Activated effector memory CD4-positive, alpha-beta T cell treated with Interleukin-2 at 50 U/mL for 16 hours (primary cell): Measurements from ENCODE around the gene SULT2A1.
"Not testable (repeated sequence)": the region's sequence is repeated elsewhere in the genome, so short reads cannot be mapped to it uniquely, and the experiment has no call there.

Source experiments
- DNase-seq: peaks from one replicate; pipeline ENCODE4 v3.0.0-alpha.2; 2020

SULT2A1 gene

DNA sequence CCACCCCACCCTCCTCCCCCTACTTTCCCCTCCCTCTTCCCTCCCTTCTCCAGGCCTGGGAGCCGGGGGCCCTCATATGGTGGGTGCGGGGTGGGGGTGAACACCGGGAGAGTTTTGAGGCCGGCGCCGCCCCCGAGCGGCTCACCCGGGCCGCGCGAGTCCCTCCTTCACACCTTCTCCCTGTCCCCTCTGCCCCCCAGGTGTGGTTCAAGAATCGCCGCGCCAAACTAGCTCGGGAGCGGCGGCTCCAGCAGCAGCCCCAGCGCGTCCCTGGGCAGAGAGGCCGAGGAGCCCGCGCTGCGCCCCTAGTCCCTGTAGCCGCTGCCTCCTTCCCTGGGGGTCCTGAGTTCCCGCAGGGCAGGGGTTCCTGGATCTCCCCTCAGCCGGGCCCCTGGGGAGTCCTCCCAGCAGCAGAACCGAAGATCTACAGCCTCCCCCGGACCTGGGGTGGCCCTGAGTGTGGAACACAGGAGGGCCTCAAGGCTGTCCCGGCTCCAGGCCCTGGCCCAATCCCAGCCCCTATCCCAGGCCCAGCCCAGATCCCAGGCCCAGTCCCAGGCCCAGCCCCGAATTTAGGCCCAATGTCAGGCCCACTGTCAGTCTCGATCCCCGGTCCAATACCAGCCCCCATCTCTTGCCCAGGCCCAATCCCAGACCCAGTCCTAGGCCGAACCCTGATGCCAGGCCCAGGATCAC lies 25.4 kb downstream of the SULT2A1 start:
- no peak for DNase-seq

DNA sequence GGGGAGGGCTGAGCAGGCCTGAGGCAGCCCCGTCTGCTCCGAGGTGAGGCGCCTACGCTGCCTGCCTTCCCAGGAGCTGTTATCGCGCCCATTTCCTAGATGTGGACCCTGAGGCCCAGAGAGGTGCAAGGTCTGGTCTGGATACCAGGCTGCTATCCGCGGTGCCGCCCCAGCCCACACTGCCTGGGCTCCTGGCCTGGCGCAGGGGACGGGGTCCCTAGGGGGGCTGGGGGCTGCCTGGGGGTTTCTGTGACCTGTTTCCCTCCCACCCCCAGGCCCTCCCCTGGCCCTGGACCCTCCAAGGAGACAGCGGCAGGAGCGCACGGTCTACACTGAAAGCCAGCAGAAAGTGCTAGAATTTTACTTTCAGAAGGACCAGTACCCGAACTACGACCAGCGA lies 26.3 kb downstream of the SULT2A1 start:
- not testable (repeated sequence) for DNase-seq

DNA sequence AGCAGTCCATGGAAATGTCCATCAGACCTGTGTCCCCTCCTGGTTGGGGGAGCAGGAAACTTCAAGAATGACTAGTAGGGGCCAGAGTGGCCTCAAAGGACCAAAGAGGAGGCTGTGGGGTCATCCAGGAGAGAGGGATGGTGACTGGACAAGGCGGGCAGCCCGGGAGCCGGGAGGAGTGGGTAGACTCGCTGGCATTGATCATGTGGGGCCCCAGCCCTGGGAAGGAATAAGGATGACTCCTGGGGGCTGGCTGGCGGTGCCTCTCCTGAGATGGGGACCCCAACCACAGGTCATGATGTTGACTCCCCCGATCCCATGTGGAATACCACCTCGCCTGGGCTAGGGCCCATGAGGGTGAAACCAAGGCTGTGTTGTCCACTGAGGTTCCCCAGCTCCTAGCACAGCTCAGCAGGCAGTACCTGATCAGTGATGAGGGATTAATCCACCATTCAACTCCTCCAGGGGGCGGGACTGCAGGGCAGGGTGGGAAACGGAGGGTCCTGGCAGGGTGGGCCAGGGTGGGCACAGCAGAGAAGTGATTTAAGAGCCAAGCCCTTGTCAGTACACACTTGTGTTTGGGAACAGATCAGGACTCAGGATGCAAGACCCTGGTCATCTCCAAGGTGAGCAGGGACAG lies 27.3 kb downstream of the SULT2A1 start, which contains the start of gene TPRX2:
TPRX2 (plus strand) TSS at position 590 of the 640 bp plus-strand sequence; CDS start at position 602, 12 bp downstream.
- not testable (repeated sequence) for DNase-seq

DNA sequence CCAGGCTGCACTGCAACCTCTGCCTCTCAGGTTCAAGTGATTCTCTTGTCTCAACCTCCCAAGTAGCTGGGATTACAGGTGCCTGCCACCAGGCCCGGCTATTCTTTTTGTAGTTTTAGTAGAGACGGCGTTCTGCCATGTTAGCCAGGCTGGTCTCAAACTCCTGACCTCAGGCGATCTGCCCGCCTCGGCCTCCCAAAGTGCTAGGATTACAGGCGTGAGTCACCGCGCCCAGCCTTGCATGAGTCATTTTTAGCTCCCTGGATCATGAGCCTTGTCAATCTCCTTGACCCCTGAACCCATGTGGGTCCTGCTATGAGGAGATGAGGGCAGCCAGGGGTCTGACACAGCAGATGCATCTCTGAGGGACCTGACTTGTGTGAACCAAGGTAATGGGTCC lies 27.9 kb downstream of the SULT2A1 start:
- DNase-seq: not testable (repeated sequence)

- DNase-seq: no peak
These were observed 31.7 kb downstream of the SULT2A1 start for GRCh38 chr19:47854459-47854858.

GRCh38 chr19:47853003-47853402 lies 33.1 kb downstream of the SULT2A1 start:
- no peak for DNase-seq

GRCh38 chr19:47848823-47849473 lies 37.2 kb downstream of the SULT2A1 start:
- DNase-seq: no peak

DNA sequence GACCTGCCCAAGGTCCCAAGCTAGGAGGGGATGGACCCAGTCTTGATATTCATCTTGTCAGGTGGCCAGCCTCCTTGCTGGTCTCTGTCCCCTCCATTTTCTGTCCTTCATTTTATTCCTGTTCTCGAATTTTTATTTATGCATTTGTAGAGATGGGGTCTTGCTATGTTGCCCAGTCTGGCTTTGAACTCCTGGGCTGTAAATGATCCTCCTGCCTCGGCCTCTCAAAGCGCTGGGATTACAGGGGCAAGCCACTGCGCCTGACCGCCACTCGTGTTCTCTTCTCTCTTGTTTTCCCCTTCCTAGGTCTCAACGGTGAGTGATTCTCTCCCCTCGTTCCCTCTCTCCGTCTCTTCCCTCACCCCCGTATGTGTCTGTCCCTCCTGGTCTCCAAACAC lies 37.7 kb downstream of the SULT2A1 start:
- DNase-seq: no peak

GRCh38 chr19:47842941-47843340 lies 43.2 kb downstream of the SULT2A1 start:
- DNase-seq: no peak

DNA sequence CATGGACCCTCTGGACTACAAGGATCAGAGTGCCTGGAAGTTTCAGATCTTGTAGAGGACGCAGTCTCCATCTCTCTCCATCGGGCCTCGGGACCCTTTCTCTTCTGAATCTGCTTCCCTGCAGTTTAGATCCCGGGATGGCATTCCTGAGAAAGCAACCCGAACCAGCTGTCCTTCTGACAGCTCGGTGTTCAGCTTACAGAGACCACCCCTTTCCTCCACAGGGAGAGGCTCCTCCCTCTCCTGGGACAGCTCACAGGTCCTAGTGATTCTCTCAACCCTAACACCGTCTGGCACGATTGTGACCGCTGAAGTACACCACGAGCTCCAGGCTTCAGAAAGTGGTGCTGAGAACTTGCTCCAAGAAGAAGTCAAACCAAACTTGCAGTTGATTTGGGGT lies 46.2 kb downstream of the SULT2A1 start:
- DNase-seq: no peak

DNA sequence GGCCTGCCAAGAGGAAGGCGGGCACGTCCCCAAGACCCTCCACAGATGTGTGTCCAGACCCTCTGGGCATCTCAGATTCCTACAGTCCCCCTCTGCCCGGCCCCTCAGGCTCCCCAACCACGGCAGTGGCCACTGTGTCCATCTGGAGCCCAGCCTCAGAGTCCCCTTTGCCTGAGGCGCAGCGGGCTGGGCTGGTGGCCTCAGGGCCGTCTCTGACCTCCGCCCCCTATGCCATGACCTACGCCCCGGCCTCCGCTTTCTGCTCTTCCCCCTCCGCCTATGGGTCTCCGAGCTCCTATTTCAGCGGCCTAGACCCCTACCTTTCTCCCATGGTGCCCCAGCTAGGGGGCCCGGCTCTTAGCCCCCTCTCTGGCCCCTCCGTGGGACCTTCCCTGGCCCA lies 46.7 kb downstream of the SULT2A1 start:
- DNase-seq: no peak

DNA sequence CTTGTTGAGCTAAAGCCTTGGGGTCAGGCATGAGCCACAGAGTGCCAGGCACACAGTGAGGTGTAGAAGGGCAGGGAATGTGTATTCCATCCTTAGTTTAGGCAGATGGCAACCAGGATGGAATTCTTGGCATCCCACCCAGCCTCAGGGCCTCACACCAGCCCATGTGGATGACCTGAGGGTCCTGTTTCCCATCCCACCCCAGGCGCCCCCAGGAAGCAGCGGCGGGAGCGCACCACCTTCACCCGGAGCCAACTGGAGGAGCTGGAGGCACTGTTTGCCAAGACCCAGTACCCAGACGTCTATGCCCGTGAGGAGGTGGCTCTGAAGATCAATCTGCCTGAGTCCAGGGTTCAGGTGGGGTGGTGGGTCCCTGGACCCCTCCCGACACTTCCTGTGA lies 50.1 kb downstream of the SULT2A1 start:
- no peak for DNase-seq

GRCh38 chr19:47832723-47833122 lies 53.4 kb downstream of the SULT2A1 start:
- DNase-seq: no peak

DNA sequence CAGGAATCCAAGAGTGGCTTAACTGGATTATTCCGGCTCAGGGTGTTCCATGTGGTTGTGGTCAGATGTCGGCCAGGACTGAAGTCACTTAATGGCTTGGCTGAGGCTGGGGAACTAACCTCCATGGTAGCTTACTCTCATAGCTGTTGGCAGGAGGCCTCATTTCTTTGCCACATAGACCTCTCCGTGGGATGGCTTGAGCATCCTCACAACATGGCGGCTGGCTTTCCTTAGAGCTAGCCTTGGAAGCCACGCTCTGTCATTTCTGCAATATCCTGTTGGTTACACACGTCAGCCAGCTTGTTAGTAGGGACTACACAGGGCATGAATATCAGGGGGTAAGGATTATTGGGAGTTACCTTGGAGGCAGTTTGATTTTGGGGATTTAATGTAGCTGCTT lies 59.3 kb downstream of the SULT2A1 start:
- DNase-seq: no peak

DNA sequence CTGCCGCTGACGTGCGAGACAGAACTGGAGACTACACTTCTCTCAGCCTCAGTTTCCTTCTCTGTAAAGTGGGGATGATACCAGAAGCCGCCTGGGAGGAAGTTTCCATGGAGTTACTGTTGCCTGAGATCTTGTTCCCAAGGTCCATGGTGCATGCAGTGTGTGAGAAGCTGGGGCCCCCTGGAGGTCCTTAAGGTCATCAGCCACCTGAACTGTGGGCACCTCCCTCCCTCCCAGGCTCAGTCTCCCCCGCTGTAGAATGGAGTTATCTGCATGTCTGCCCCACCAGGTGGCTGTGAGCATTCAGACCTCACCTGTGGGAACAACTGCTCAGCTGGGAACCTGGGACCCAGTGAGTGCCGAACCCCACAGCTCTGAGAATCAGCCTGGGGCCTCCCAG lies 61.7 kb downstream of the SULT2A1 start:
- no peak for DNase-seq

DNA sequence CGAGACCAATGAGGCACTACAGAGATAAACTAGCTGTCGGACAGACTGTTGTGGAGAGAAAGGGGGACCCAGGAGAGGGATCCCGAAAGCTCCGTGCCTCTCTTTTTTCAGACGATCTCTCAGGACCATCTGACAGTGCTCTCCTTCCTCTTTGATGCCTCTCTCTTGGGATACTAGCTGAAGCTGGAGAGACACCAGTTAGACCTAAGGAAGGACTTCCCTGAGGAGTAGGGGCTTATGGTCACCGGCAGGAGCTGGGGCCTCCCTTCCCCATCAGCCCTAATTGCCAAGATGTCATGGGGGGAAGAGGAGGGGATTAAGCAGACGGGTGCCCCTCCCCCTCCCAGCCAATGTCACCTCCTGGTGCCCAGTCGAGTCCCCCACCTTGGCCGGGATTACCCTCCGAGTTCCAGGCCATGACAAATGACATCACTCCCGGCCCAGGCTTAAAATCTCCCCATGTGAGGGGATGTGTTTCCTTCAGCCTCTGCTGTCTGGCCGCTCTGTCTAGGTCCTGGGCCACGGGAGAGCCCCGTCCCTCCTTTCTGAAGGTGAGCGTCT lies 64.6 kb downstream of the SULT2A1 start, which contains the start of gene CRX:
CRX (plus strand) TSS at position 478 of the 561 bp plus-strand sequence. CDS start 12,507 bp downstream, outside the sequence.
- no peak for DNase-seq
